ENCODE data around the gene BEST2.

DNA sequence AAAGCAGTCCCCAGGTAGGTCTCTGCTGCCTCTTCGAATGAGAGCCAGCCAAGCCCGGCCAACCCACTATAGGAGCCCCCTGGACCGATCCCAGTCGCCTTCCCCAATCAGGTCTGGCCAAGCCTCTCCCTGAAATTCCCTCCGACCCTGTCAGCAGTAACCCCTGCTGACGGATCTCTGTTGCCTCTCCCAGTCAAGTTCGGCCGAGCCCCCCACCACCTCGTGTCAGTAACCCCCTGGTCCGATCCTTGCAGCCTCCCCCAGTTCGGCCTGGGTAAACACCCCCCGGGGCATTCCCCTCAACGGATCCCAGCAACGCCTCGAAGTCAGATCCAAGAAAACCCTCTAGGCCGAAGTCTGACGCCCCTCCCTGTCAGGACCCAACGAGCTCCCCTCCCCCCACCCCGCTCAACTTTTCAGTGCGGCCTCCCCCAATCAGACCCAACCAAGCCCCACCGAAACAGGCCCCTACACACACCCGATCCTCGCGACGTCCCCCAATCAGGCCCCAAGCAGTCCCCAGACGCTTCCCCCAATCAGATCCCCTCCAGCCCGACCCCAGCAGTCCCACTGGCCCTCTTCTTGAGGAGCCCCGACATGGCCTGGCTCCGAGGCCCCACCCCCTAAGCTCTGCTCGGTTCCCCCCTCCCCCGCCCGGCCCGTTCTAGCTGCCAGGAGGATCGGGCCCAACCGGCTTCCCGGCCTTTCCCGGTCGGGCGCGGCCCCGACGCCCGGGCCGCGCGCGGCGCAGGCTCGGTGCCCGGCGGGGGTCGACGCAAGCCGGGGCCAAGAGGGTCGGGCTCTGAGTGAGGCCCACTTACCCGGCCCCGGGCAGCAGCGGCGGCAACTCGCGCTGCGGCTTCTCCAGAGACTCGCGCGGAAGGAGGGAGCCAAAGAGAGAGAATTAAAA lies 29.7 kb upstream of the BEST2 start:
- TF ChIP-seq, protein P1, sequence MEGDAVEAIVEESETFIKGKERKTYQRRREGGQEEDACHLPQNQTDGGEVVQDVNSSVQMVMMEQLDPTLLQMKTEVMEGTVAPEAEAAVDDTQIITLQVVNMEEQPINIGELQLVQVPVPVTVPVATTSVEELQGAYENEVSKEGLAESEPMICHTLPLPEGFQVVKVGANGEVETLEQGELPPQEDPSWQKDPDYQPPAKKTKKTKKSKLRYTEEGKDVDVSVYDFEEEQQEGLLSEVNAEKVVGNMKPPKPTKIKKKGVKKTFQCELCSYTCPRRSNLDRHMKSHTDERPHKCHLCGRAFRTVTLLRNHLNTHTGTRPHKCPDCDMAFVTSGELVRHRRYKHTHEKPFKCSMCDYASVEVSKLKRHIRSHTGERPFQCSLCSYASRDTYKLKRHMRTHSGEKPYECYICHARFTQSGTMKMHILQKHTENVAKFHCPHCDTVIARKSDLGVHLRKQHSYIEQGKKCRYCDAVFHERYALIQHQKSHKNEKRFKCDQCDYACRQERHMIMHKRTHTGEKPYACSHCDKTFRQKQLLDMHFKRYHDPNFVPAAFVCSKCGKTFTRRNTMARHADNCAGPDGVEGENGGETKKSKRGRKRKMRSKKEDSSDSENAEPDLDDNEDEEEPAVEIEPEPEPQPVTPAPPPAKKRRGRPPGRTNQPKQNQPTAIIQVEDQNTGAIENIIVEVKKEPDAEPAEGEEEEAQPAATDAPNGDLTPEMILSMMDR (conservative IDR thresholded peaks at IDR 0.05 in 1 of 2, IDR thresholded peaks at IDR 0.05 in 1 of 2; ENCODE audit: extremely low read depth in 1 of 2, insufficient read depth in 1 of 2, low read depth in 1 of 2, low read length in 2 of 2): no peak
- TF ChIP-seq EZH2 (IDR thresholded peaks at IDR 0.05; ENCODE audit: borderline replicate concordance, low read length): no peak
